HepG2 (cell line): ENCODE results near the gene SMOC1. TPM values are rescaled to one million over a fixed set of nuclear protein-coding genes. Genes with fewer than 3 reads are reported as not detected.
A peak's percentile ranks its signal among the peaks of the same experiment; 100 is the strongest.

Experiments
- AHDC1 ChIP-seq: sonication (generic); formaldehyde crosslinking; IDR thresholded peaks from 2 replicates; pipeline ENCODE4 v1.5.1; 2020; ENCODE audit warnings: mild to moderate bottlenecking, missing genetic modification reagents, borderline replicate concordance
- FOXO1 ChIP-seq: sonication (generic); formaldehyde crosslinking; IDR thresholded peaks from 2 replicates; pipeline ENCODE4 v1.4.0; 2020; ENCODE audit warnings: missing genetic modification reagents
- HIVEP1 ChIP-seq: sonication (generic); formaldehyde crosslinking; IDR thresholded peaks from 2 replicates; pipeline ENCODE4 v1.4.0; 2020; ENCODE audit warnings: mild to moderate bottlenecking, missing genetic modification reagents
- IRX3 ChIP-seq: sonication (generic); formaldehyde crosslinking; IDR thresholded peaks from 2 replicates; pipeline ENCODE4 v1.8.1; 2023; ENCODE audit warnings: mild to moderate bottlenecking, low read depth, missing genetic modification reagents, borderline replicate concordance
- JUND ChIP-seq: sonication (generic); formaldehyde crosslinking; IDR thresholded peaks from 2 replicates; pipeline ENCODE4 v1.8.0; 2022; ENCODE audit warnings: mild to moderate bottlenecking, missing genetic modification reagents
- MED8 ChIP-seq: sonication (generic); formaldehyde crosslinking; IDR thresholded peaks from 2 replicates; pipeline ENCODE4 v1.8.1; 2023; ENCODE audit warnings: mild to moderate bottlenecking, missing genetic modification reagents; ENCODE audit not compliant: insufficient replicate concordance
- NCOA5 ChIP-seq: sonication (generic); formaldehyde crosslinking; IDR thresholded peaks from 2 replicates; pipeline ENCODE4 v1.4.0; 2020; ENCODE audit warnings: missing genetic modification reagents
- NR2F6 ChIP-seq, 2 experiments: IDR thresholded peaks; 2 replicates each; pipeline ENCODE4 v1.6.1; 2016; ENCODE audit warnings: antibody characterized with exemption in 1 of 2, mild to moderate bottlenecking in 1 of 2
- RERE ChIP-seq: IDR thresholded peaks from 2 replicates; pipeline ENCODE4 v1.6.1; 2016; ENCODE audit warnings: low read depth, missing genetic modification reagents, missing compliant biosample characterization
- RXRB ChIP-seq: IDR thresholded peaks from 2 replicates; pipeline ENCODE4 v1.6.1; 2016; ENCODE audit warnings: borderline replicate concordance, missing genetic modification reagents, missing compliant biosample characterization
- SRSF1 ChIP-seq: fragments of 200-400 bp; formaldehyde crosslinking; optimal IDR thresholded peaks from 2 replicates; pipeline ENCODE3; 2017; ENCODE audit warnings: mild to moderate bottlenecking, low read depth, low read length, moderate library complexity
- TEF ChIP-seq: sonication (generic); formaldehyde crosslinking; IDR thresholded peaks from 2 replicates; pipeline ENCODE4 v1.5.0; 2020; ENCODE audit warnings: missing genetic modification reagents
- ZBTB8A ChIP-seq: sonication (generic); formaldehyde crosslinking; IDR thresholded peaks from 2 replicates; pipeline ENCODE4 v1.4.0; 2020; ENCODE audit warnings: mild to moderate bottlenecking, low read depth, missing genetic modification reagents, borderline replicate concordance
- ZNF580 ChIP-seq: IDR thresholded peaks from 2 replicates; pipeline ENCODE4 v1.6.1; 2016; ENCODE audit warnings: low read depth, borderline replicate concordance
- ZNF703 ChIP-seq: sonication (generic); formaldehyde crosslinking; IDR thresholded peaks from 2 replicates; pipeline ENCODE4 v1.5.1; 2020; ENCODE audit warnings: missing genetic modification reagents, mild to moderate bottlenecking, moderate library complexity, borderline replicate concordance
- ZNF746 ChIP-seq: sonication (generic); formaldehyde crosslinking; IDR thresholded peaks from 2 replicates; pipeline ENCODE4 v1.8.0; 2022; ENCODE audit warnings: mild to moderate bottlenecking, missing genetic modification reagents
- ZNF768 ChIP-seq: sonication (generic); formaldehyde crosslinking; IDR thresholded peaks from 2 replicates; pipeline ENCODE4 v1.4.0; 2020; ENCODE audit warnings: missing genetic modification reagents
- polyA plus RNA-seq, 8 experiments: library from polyadenylated mRNA; depleted of rRNA in 3 of 8; stranded (reverse) in 7 of 8; unstranded in 1 of 8; fragments of >200 nt; fragmentation: Illumina TruSeq in 4 of 8; extraction: Trizol in 4 of 8; gene quantifications; 2 replicates each; pipeline versions ENCODE4 v1.2.1 to v1.2.3, GENCODE V29; 2011 to 2016; ENCODE audit warnings: low read depth in 4 of 8, missing spikeins in 1 of 8, mixed read lengths in 1 of 8; ENCODE audit not compliant: insufficient read depth in 1 of 8
- total RNA-seq, 5 experiments: library from RNA; depleted of rRNA; stranded (reverse); fragments of >200 nt; fragmentation: Illumina TruSeq; extraction: Trizol; gene quantifications; 2 replicates each; pipeline ENCODE4 v1.2.3, GENCODE V29; 2016; ENCODE audit warnings: low read depth in 1 of 5

Gene SMOC1
- total and polyA plus RNA-seq, 2 of the 13 experiments (the other 11 are each of a cell fraction or from before 2014, with no cell fraction given): 17.8 to 35.6 TPM

GRCh38 chr14:69937367-69938081 is 58.3 kb downstream of the SMOC1 start (continued):
- TF ChIP-seq AHDC1 (CRISPR knock-in tag): peak; percentile 63; the same call in 1 of the 2 replicates
- no peak for TF ChIP-seq ZNF746 (CRISPR knock-in tag)
- TF ChIP-seq FOXO1 (CRISPR knock-in tag): peak; percentile 50; the same call in 1 of the 2 replicates
- peak; percentile 46 for TF ChIP-seq RXRB (CRISPR knock-in tag)
- TF ChIP-seq ZNF703 (CRISPR knock-in tag): no peak
- no peak for TF ChIP-seq RERE (CRISPR knock-in tag)
- TF ChIP-seq MED8 (CRISPR knock-in tag): no peak
- no peak for TF ChIP-seq JUND (CRISPR knock-in tag)
- TF ChIP-seq IRX3 (CRISPR knock-in tag): no peak
- TF ChIP-seq ZNF768 (CRISPR knock-in tag): no peak
- peak; percentile 46; the same call in 1 of the 2 replicates for TF ChIP-seq ZNF580 (CRISPR knock-in tag)
- TF ChIP-seq TEF (CRISPR knock-in tag): no peak
- TF ChIP-seq SRSF1: no peak
- no peak for TF ChIP-seq NCOA5 (CRISPR knock-in tag)
- TF ChIP-seq ZBTB8A (CRISPR knock-in tag): no peak
- TF ChIP-seq NR2F6 (IDR thresholded peaks at IDR 0.05): no peak
- TF ChIP-seq NR2F6 (CRISPR knock-in tag; IDR thresholded peaks at IDR 0.05): no peak
- TF ChIP-seq HIVEP1 (CRISPR knock-in tag): peak; percentile 61; the same call in 1 of the 2 replicates
